Measurements from ENCODE around the gene LGI2.

DNA sequence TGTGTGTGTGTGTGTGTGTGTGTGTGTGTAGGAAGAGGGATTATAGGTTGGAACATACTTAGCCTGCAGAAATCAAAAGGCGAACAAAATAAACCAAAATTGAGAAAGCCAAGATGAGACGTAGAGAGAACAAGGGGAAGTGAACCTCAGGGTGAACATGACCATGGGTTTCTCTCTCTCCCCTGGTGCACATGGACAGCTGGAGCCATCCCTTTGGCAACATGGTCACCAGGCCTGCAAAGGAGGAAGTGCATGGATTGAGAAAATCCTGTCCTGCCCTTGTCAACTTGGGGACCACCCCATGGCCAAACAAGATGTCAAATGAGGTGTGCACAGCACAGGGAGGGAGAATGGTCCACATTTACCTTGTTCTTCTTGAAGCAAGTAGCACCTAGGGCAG is 23.1 kb downstream of the LGI2 start:
- TF ChIP-seq EP300 (IDR thresholded peaks at IDR 0.05; ENCODE audit: borderline replicate concordance in 1 of 2, low read depth in 1 of 2, low read length in 1 of 2): no peak
- TF ChIP-seq, protein P1, sequence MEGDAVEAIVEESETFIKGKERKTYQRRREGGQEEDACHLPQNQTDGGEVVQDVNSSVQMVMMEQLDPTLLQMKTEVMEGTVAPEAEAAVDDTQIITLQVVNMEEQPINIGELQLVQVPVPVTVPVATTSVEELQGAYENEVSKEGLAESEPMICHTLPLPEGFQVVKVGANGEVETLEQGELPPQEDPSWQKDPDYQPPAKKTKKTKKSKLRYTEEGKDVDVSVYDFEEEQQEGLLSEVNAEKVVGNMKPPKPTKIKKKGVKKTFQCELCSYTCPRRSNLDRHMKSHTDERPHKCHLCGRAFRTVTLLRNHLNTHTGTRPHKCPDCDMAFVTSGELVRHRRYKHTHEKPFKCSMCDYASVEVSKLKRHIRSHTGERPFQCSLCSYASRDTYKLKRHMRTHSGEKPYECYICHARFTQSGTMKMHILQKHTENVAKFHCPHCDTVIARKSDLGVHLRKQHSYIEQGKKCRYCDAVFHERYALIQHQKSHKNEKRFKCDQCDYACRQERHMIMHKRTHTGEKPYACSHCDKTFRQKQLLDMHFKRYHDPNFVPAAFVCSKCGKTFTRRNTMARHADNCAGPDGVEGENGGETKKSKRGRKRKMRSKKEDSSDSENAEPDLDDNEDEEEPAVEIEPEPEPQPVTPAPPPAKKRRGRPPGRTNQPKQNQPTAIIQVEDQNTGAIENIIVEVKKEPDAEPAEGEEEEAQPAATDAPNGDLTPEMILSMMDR (IDR thresholded peaks at IDR 0.05): no peak
- TF ChIP-seq, protein P2, sequence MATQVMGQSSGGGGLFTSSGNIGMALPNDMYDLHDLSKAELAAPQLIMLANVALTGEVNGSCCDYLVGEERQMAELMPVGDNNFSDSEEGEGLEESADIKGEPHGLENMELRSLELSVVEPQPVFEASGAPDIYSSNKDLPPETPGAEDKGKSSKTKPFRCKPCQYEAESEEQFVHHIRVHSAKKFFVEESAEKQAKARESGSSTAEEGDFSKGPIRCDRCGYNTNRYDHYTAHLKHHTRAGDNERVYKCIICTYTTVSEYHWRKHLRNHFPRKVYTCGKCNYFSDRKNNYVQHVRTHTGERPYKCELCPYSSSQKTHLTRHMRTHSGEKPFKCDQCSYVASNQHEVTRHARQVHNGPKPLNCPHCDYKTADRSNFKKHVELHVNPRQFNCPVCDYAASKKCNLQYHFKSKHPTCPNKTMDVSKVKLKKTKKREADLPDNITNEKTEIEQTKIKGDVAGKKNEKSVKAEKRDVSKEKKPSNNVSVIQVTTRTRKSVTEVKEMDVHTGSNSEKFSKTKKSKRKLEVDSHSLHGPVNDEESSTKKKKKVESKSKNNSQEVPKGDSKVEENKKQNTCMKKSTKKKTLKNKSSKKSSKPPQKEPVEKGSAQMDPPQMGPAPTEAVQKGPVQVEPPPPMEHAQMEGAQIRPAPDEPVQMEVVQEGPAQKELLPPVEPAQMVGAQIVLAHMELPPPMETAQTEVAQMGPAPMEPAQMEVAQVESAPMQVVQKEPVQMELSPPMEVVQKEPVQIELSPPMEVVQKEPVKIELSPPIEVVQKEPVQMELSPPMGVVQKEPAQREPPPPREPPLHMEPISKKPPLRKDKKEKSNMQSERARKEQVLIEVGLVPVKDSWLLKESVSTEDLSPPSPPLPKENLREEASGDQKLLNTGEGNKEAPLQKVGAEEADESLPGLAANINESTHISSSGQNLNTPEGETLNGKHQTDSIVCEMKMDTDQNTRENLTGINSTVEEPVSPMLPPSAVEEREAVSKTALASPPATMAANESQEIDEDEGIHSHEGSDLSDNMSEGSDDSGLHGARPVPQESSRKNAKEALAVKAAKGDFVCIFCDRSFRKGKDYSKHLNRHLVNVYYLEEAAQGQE (IDR thresholded peaks at IDR 0.05; ENCODE audit: low read depth, low read length): no peak
- no peak for TF ChIP-seq TAF1 (IDR thresholded peaks at IDR 0.05; ENCODE audit: borderline replicate concordance, low read depth, low read length)
- no peak for TF ChIP-seq SMC3 (IDR thresholded peaks at IDR 0.05; ENCODE audit: low read depth, low read length)

Data from SK-N-SH (cell line).